Heart left ventricle (tissue), 16 donors: ENCODE measurements around the gene PACS2. TPM values are rescaled to one million over a fixed set of nuclear protein-coding genes. Genes with fewer than 3 reads are reported as not detected.

ENCODE experiments used
- ATAC-seq, 4 donors: fragments of 200-7000 bp; cut with Tn5 transposase; one replicate each; pipeline ENCODE4 v1.9.1; 2020 to 2022; ENCODE audit warnings: moderate library complexity in 4 of 4, mild to moderate bottlenecking in 3 of 4, moderate number of reproducible peaks in 1 of 4
- DNase-seq, 5 donors: peaks; one replicate each; pipeline ENCODE4 v3.0.0-alpha.2; 2020
- H3K27ac ChIP-seq, 12 donors: fragments of 200-600 bp; sonication (generic) in 4 of 12; one replicate each; pipeline versions ENCODE4 v1.5.0 to v1.8.0; 2016 to 2022; ENCODE audit warnings: mild to moderate bottlenecking in 2 of 12
- H3K27me3 ChIP-seq, 9 donors: fragments of 200-600 bp; sonication (generic) in 2 of 9; one replicate each; pipeline versions ENCODE4 v1.5.1 to v1.8.0; 2016 to 2022; ENCODE audit warnings: mild to moderate bottlenecking in 3 of 9
- H3K36me3 ChIP-seq, 9 donors: fragments of 200-600 bp; sonication (generic) in 2 of 9; one replicate each; pipeline versions ENCODE4 v1.5.0 to v1.8.0; 2018 to 2022; ENCODE audit warnings: mild to moderate bottlenecking in 2 of 9
- H3K4me1 ChIP-seq, 12 donors: fragments of 200-600 bp; sonication (generic) in 4 of 12; one replicate each; pipeline versions ENCODE4 v1.5.0 to v1.8.0; 2016 to 2022; ENCODE audit warnings: mild to moderate bottlenecking in 3 of 12
- H3K4me3 ChIP-seq, 12 donors: fragments of 200-600 bp; sonication (generic) in 4 of 12; one replicate each; pipeline versions ENCODE4 v1.5.0 to v1.8.0; 2017 to 2022; ENCODE audit warnings: mild to moderate bottlenecking in 9 of 12, moderate library complexity in 4 of 12
- H3K9me3 ChIP-seq, 12 donors: fragments of 200-600 bp; sonication (generic) in 4 of 12; one replicate each; pipeline versions ENCODE4 v1.5.0 to v1.8.0; 2016 to 2022; ENCODE audit warnings: mild to moderate bottlenecking in 1 of 12
- POLR2A ChIP-seq, 2 donors: fragments of 450-650 bp; IDR thresholded peaks; one replicate each; pipeline ENCODE4 v1.6.1; 2017; ENCODE audit warnings: antibody characterized with exemption in 2 of 2, mild to moderate bottlenecking in 2 of 2, moderate library complexity in 2 of 2
- WGBS, 4 donors: extraction: QIAGEN DNeasy Blood & Tissue Kit in 2 of 4; methylation state at CpG; one replicate each; pipeline versions ENCODE4 v1.1.5 to v1.1.7; 2013 to 2018; 5-methylcytosine and 5-hydroxymethylcytosine counted together
- intact Hi-C, 10 donors: fragments of 100-400 bp; cut with DNase I; formaldehyde crosslinking; loops; one replicate each; pipeline versions ENCODE4 v1.11.1 to v1.14.2; 2022
- polyA plus RNA-seq, 2 donors: library from polyadenylated mRNA; stranded (reverse); fragments of 200-250 nt; gene quantifications; one replicate each; pipeline ENCODE4 v1.2.3, GENCODE V29; 2013
- total RNA-seq, 9 donors: library from RNA; depleted of rRNA in 2 of 9; stranded (reverse); fragments of >200 nt in 2 of 9; fragmentation: NEBNext Ultra II Directional in 3 of 9; extraction: Animal tissue kit (Norgen Biotek cat#: 25700) in 3 of 9; gene quantifications; one replicate each; pipeline versions ENCODE4 v1.1.0 to v1.2.4, GENCODE V29; 2016 to 2023
- TF ChIP-seq, protein P1 (sequence below), 12 donors: fragments of 200-600 bp; sonication (generic) in 4 of 12; IDR thresholded peaks; one replicate each; pipeline versions ENCODE4 v1.5.0 to v1.8.0; 2018 to 2022; ENCODE audit warnings: antibody characterized with exemption in 12 of 12, mild to moderate bottlenecking in 5 of 12
- donor health status: ischemic (EF 13 %, LVEDD 7.1; RV severe dilation, severe dysfunction).
- donor health status: healthy with polysubstance abuse.
- donor health status: DM: no; HTN: yes; CAD: no.
- donor health status: DM: no; HTN: no; CAD: no.
- donor health status: ischemic (EF 25% LVEDD 6.9; RV normal size, moderate dysfunction).
- donor health status: ischemic (EF 25% LVEDD 5.7; RV mildly dilated, moderate dysfunction).
- donor health status: healthy.
- donor health status: DM: yes; HTN: yes; CAD: no.
- donor health status: ischemic (EF 35%, LVEDD 5.7; RV mildly dilated, moderate dysfunction).
- donor health status: nonischemic (EF 11% LVEDD 7.7; RV severe dilation, severe dysfunction).
- donor health status: DM: yes; HTN: yes; CAD: no.
- donor health status: PGD.
- donor health status: ischemic (EF 29% LVEDD 5.4; RV normal size, mild dysfunction).
- donor health status: nonischemic (EF 23%, LVEDD 6.1; RV moderate dilation, normal function).

Gene PACS2
- total and polyA plus RNA-seq, 11 donors = 47.3 to 90.3 (median 60.8) TPM

GRCh38 chr14:105420101-105420973 is 105.8 kb downstream of the PACS2 start:
- peak overlapping the region; percentile 54 to 96 (median 70) for H3K4me3 ChIP-seq
- H3K27ac ChIP-seq = peak overlapping the region in 11 of 12 donors; percentile 63 to 82 (median 74)
- ATAC-seq = no peak
- H3K27me3 ChIP-seq = no peaks in the 10 kb centered on the region
- intact Hi-C loops = no loop called here
- no peaks in the 10 kb centered on the region for H3K9me3 ChIP-seq
- peaks cover 0 to 12% (median 0%) of the 10 kb centered on the region in 9 donors for H3K36me3 ChIP-seq
- 4 to 60% (median 5%) methylated on average over 1 to 66 of the region's 67 CpGs for WGBS, 4 donors
- peaks cover 2 to 54% (median 37%) of the 10 kb centered on the region in 12 donors for H3K4me1 ChIP-seq
- TF ChIP-seq, protein P1, sequence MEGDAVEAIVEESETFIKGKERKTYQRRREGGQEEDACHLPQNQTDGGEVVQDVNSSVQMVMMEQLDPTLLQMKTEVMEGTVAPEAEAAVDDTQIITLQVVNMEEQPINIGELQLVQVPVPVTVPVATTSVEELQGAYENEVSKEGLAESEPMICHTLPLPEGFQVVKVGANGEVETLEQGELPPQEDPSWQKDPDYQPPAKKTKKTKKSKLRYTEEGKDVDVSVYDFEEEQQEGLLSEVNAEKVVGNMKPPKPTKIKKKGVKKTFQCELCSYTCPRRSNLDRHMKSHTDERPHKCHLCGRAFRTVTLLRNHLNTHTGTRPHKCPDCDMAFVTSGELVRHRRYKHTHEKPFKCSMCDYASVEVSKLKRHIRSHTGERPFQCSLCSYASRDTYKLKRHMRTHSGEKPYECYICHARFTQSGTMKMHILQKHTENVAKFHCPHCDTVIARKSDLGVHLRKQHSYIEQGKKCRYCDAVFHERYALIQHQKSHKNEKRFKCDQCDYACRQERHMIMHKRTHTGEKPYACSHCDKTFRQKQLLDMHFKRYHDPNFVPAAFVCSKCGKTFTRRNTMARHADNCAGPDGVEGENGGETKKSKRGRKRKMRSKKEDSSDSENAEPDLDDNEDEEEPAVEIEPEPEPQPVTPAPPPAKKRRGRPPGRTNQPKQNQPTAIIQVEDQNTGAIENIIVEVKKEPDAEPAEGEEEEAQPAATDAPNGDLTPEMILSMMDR (IDR thresholded peaks at IDR 0.05) = no peak
- TF ChIP-seq POLR2A (IDR thresholded peaks at IDR 0.05) = no peak
- DNase-seq = peak in 2 of 5 donors; percentile 23 to 63

DNA sequence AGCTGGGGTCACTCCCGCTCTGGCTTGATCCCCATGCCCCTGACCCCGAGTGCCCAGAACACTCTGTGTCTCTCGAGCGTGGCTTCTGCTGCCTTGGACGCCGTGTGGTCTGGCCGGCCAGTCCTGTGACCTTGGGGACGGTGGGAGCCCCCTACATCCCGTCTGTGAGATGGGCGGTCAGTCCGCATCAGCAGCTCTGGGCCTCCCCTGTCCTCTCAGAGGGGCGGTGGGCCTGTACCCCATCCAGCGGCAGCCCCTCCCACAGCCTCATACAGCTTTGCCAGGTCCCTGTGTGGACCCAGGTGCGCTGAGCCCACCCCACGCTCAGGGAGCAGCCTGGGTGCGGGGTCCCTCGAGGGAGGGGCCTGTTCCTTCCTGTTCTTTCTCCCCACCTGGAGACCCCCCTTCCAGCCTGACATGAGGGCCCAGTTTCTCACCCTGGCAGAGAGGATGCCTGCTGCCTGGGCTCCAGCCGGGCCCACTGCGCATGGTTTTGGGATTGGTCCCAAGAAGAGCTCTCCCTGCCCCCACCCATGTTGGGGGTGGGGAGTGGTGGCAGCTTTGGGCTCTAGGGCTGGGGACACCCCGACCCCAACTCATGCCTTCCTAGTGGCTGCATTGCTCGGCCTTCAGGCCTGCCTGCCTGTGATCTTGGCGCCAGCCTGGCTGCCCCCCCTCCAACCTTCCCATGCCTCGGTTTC is 106.6 kb downstream of the PACS2 start:
- Histone ChIP-seq H3K36me3 (peaks cover 0 to 12% (median 0%) of the 10 kb centered on the region in 9 donors), H3K4me3 (peak overlapping the region; percentile 54 to 96 (median 70)), H3K27me3 (no peaks in the 10 kb centered on the region), H3K9me3 (no peaks in the 10 kb centered on the region), H3K27ac (peak overlapping the region in 11 of 12 donors; percentile 63 to 82 (median 74)), H3K4me1 (peaks cover 2 to 48% (median 32%) of the 10 kb centered on the region in 12 donors)
- DNase-seq (peak in 2 of 5 donors; percentile 31 to 64), ATAC-seq (peak in 2 of 4 donors; percentile 4 to 21)
- WGBS, 4 donors = 44 to 80% (median 47%) methylated on average over 2 to 23 of the region's 23 CpGs
- TF ChIP-seq, protein P1 (IDR thresholded peaks at IDR 0.05) = no peak
- TF ChIP-seq POLR2A (IDR thresholded peaks at IDR 0.05) = no peak
- intact Hi-C loops = no loop called here

GRCh38 chr14:105421723-105422615 is 107.4 kb downstream of the PACS2 start:
- peak in 2 of 5 donors; percentile 31 to 60 for DNase-seq
- peak overlapping the region in 4 of 12 donors; percentile 64 to 96 (median 78) for H3K4me3 ChIP-seq
- H3K36me3 ChIP-seq = peaks cover 0 to 18% (median 0%) of the 10 kb centered on the region in 9 donors
- peak in 3 of 4 donors; percentile 5 to 10 (median 6) for ATAC-seq
- peak overlapping the region in 9 of 12 donors; percentile 3 to 82 (median 67) for H3K27ac ChIP-seq
- peaks cover 2 to 48% (median 32%) of the 10 kb centered on the region in 12 donors for H3K4me1 ChIP-seq
- no peak for TF ChIP-seq POLR2A (IDR thresholded peaks at IDR 0.05)
- TF ChIP-seq, protein P1 (IDR thresholded peaks at IDR 0.05) = no peak
- WGBS, 4 donors = 55 to 65% (median 58%) methylated on average over 21 to 32 of the region's 32 CpGs
- no peaks in the 10 kb centered on the region for H3K9me3 ChIP-seq
- H3K27me3 ChIP-seq = no peaks in the 10 kb centered on the region
- intact Hi-C loops = no loop called here
